Parathyroid adenoma (tissue), 2 donors: ENCODE data around the gene ACTRT2.

Source experiments
- H2AFZ ChIP-seq: fragments of 300-600 bp; sonication (generic); one replicate; pipeline ENCODE4 v1.7.0; 2017; ENCODE audit warnings: antibody characterized with exemption, mild to moderate bottlenecking
- H3K27ac ChIP-seq: fragments of 300-600 bp; sonication (generic); one replicate; pipeline ENCODE4 v1.7.0; 2017
- H3K27me3 ChIP-seq: fragments of 300-600 bp; sonication (generic); one replicate; pipeline ENCODE4 v1.7.0; 2017; ENCODE audit warnings: low read length; ENCODE audit not compliant: control insufficient read depth, insufficient read depth
- H3K36me3 ChIP-seq: fragments of 300-600 bp; sonication (generic); one replicate; pipeline ENCODE4 v1.7.0; 2017; ENCODE audit warnings: low read length; ENCODE audit not compliant: control insufficient read depth, insufficient read depth
- H3K4me1 ChIP-seq: fragments of 300-600 bp; sonication (generic); one replicate; pipeline ENCODE4 v1.7.0; 2017; ENCODE audit warnings: control low read depth
- H3K4me2 ChIP-seq: fragments of 300-600 bp; sonication (generic); one replicate; pipeline ENCODE4 v1.7.0; 2017; ENCODE audit warnings: low read length
- H3K4me3 ChIP-seq: fragments of 300-600 bp; sonication (generic); one replicate; pipeline ENCODE4 v1.7.0; 2017; ENCODE audit warnings: low read depth, low read length
- H3K79me2 ChIP-seq: fragments of 300-600 bp; sonication (generic); one replicate; pipeline ENCODE4 v1.7.0; 2017; ENCODE audit warnings: control low read depth
- H3K9ac ChIP-seq: fragments of 300-600 bp; sonication (generic); one replicate; pipeline ENCODE4 v1.7.0; 2017; ENCODE audit warnings: mild to moderate bottlenecking
- H3K9me3 ChIP-seq: fragments of 300-600 bp; sonication (generic); one replicate; pipeline ENCODE4 v1.7.0; 2017; ENCODE audit warnings: low read length; ENCODE audit not compliant: control insufficient read depth
- CTCF ChIP-seq: fragments of 300-600 bp; sonication (generic); IDR thresholded peaks from one replicate; pipeline ENCODE4 v1.7.0; 2017; ENCODE audit warnings: antibody characterized with exemption, mild to moderate bottlenecking
- donor health status: primary hyperparathyroidism.

Gene ACTRT2

GRCh38 chr1:2983706-2984398 is 37.4 kb upstream of the ACTRT2 start:
- H3K4me3 ChIP-seq: no peak overlapping the region
- no peak for TF ChIP-seq CTCF
- no peak overlapping the region for H3K4me2 ChIP-seq
- no peaks in the 10 kb centered on the region for H3K79me2 ChIP-seq
- H3K27ac ChIP-seq: no peak overlapping the region
- no peaks in the 10 kb centered on the region for H3K4me1 ChIP-seq
- no peak overlapping the region for H2AFZ ChIP-seq
- H3K9me3 ChIP-seq: no peaks in the 10 kb centered on the region
- no peaks in the 10 kb centered on the region for H3K36me3 ChIP-seq
- H3K9ac ChIP-seq: no peak overlapping the region
- H3K27me3 ChIP-seq: no peaks in the 10 kb centered on the region

- H3K27ac ChIP-seq: no peak overlapping the region
- no peak for TF ChIP-seq CTCF
- H3K27me3 ChIP-seq: no peaks in the 10 kb centered on the region
- no peaks in the 10 kb centered on the region for H3K36me3 ChIP-seq
- H2AFZ ChIP-seq: no peak overlapping the region
- H3K9me3 ChIP-seq: no peaks in the 10 kb centered on the region
- no peak overlapping the region for H3K9ac ChIP-seq
- no peak overlapping the region for H3K4me3 ChIP-seq
- no peaks in the 10 kb centered on the region for H3K4me1 ChIP-seq
- H3K79me2 ChIP-seq: no peaks in the 10 kb centered on the region
- H3K4me2 ChIP-seq: no peak overlapping the region
Observed at GRCh38 chr1:2984399-2985061, 36.7 kb upstream of the ACTRT2 start.

GRCh38 chr1:2985067-2985561 is 36.2 kb upstream of the ACTRT2 start:
- Histone ChIP-seq H3K27ac (no peak overlapping the region), H3K4me2 (no peak overlapping the region), H3K4me3 (no peak overlapping the region), H3K79me2 (no peaks in the 10 kb centered on the region), H3K27me3 (no peaks in the 10 kb centered on the region), H2AFZ (no peak overlapping the region), H3K4me1 (no peaks in the 10 kb centered on the region), H3K36me3 (no peaks in the 10 kb centered on the region), H3K9ac (no peak overlapping the region), H3K9me3 (no peaks in the 10 kb centered on the region)
- TF ChIP-seq CTCF: no peak

GRCh38 chr1:2985694-2986548 is 35.3 kb upstream of the ACTRT2 start:
- H3K27me3 ChIP-seq: no peaks in the 10 kb centered on the region
- H3K4me1 ChIP-seq: no peaks in the 10 kb centered on the region
- H3K4me2 ChIP-seq: no peak overlapping the region
- no peaks in the 10 kb centered on the region for H3K79me2 ChIP-seq
- no peak overlapping the region for H3K9ac ChIP-seq
- no peak overlapping the region for H3K4me3 ChIP-seq
- H2AFZ ChIP-seq: no peak overlapping the region
- H3K36me3 ChIP-seq: no peaks in the 10 kb centered on the region
- H3K9me3 ChIP-seq: no peaks in the 10 kb centered on the region
- TF ChIP-seq CTCF: no peak
- no peak overlapping the region for H3K27ac ChIP-seq
